Sigmoid colon (tissue), 4 donors: ENCODE measurements around the gene CD40.

Experiments used
- POLR2A ChIP-seq, 2 donors: fragments of 450-650 bp; IDR thresholded peaks; one replicate each; pipeline ENCODE4 v1.6.1; 2016; ENCODE audit warnings: antibody characterized with exemption in 2 of 2, mild to moderate bottlenecking in 2 of 2, moderate library complexity in 2 of 2
- POLR2AphosphoS5 ChIP-seq, 4 donors: sonication (generic); formaldehyde crosslinking; IDR thresholded peaks; one replicate each; pipeline ENCODE4 v1.6.1; 2017; ENCODE audit warnings: antibody characterized with exemption in 4 of 4
- TF ChIP-seq, protein P1 (sequence below), 4 experiments: fragments of 450-650 bp in 3 of 4; fragments of 200-600 bp in 1 of 4; IDR thresholded peaks; one replicate each; pipeline ENCODE4 v1.5.1; 2016 to 2019; ENCODE audit warnings: antibody characterized with exemption in 4 of 4, mild to moderate bottlenecking in 3 of 4, moderate library complexity in 2 of 4

DNA sequence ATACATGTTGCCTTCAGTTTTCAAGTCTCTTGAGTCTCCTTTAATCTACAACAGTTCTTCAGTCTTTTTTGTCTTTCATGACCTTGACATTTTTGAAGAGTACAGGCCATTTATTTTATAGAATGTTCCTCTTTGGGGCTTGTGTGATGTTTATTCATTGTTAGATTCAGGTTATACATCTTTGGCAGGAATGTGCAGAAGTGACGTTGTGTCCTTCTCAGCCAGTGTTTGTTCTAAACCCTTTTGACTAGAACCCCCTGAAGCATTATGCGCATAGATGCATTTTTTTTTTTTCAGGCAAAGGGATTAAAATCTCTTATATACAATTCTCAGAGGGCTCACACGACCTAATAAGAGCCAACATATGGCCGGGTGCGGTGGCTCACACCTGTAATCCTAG is 17.1 kb upstream of the CD40 start:
- TF ChIP-seq, protein P1, sequence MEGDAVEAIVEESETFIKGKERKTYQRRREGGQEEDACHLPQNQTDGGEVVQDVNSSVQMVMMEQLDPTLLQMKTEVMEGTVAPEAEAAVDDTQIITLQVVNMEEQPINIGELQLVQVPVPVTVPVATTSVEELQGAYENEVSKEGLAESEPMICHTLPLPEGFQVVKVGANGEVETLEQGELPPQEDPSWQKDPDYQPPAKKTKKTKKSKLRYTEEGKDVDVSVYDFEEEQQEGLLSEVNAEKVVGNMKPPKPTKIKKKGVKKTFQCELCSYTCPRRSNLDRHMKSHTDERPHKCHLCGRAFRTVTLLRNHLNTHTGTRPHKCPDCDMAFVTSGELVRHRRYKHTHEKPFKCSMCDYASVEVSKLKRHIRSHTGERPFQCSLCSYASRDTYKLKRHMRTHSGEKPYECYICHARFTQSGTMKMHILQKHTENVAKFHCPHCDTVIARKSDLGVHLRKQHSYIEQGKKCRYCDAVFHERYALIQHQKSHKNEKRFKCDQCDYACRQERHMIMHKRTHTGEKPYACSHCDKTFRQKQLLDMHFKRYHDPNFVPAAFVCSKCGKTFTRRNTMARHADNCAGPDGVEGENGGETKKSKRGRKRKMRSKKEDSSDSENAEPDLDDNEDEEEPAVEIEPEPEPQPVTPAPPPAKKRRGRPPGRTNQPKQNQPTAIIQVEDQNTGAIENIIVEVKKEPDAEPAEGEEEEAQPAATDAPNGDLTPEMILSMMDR (IDR thresholded peaks at IDR 0.05), result no peak
- TF ChIP-seq POLR2A (IDR thresholded peaks at IDR 0.05), result no peak
- no peak for TF ChIP-seq POLR2AphosphoS5 (IDR thresholded peaks at IDR 0.05)
